ENCODE data around the gene GHRL. TPM values are rescaled to one million over a fixed set of nuclear protein-coding genes. Genes with fewer than 3 reads are reported as not detected.

Gene GHRL
- total RNA-seq, 1 experiment from 2014 or later = not detected

GRCh38 chr3:10333349-10333650 is 40.6 kb upstream of the GHRL start (continued):
- TF ChIP-seq CTCF (IDR thresholded peaks at IDR 0.05 in 2 of 3, conservative IDR thresholded peaks at IDR 0.05 in 1 of 3; ENCODE audit: borderline replicate concordance in 1 of 3, insufficient read depth in 1 of 3, low read depth in 2 of 3, low read length in 2 of 3) = no peak

- Histone ChIP-seq H4K20me1 (ENCODE audit: insufficient read depth) (no peaks in the 10 kb centered on the region), H2AFZ (ENCODE audit: low read depth, low read length, poor library complexity, severe bottlenecking) (no peak overlapping the region), H3K79me2 (ENCODE audit: insufficient read depth, low read length) (no peaks in the 10 kb centered on the region), H3K4me1 (ENCODE audit: control insufficient read depth in 1 of 2, insufficient read depth in 2 of 2, low read length in 2 of 2) (no peaks in the 10 kb centered on the region), H3K36me3 (ENCODE audit: control insufficient read depth in 1 of 2, insufficient read depth in 2 of 2, low read length in 2 of 2) (no peaks in the 10 kb centered on the region), H3K9ac (ENCODE audit: low read length) (no peak overlapping the region), H3K4me3 (replicated peaks in 1 of 2; ENCODE audit: low read depth in 1 of 2, low read length in 2 of 2) (no peak overlapping the region), H3K9me3 (ENCODE audit: control insufficient read depth in 1 of 2, insufficient read depth in 1 of 2, low read depth in 1 of 2, low read length in 2 of 2) (no peaks in the 10 kb centered on the region), H3K9me2 (ENCODE audit: insufficient read depth) (no peaks in the 10 kb centered on the region), H3K27me3 (ENCODE audit: insufficient read depth, low read length) (peaks cover 30% of the 10 kb centered on the region; the same call in 1 of the 2 replicates), H3K27ac (ENCODE audit: low read depth, low read length) (no peak overlapping the region), H3K4me2 (ENCODE audit: low read length) (no peak overlapping the region)
- CTCF ChIA-PET = interaction anchor here (2.5 kb wide), 1 partner anchor 10 kb away, joined by 11 read pairs; no protein-coding TSS in a partner anchor
- RAD21 ChIA-PET (ENCODE audit: low non-redundant PET in 1 of 2, low total read pairs in 2 of 2, uncharacterized antibody in 2 of 2, unreplicated experiment in 2 of 2) = no interaction called here
- no TSS peak for BruUV-seq (replicated peaks)
- ATAC-seq (no peak), DNase-seq (ENCODE audit: low read depth, low spot score) (no peak)
- POLR2A ChIA-PET = no interaction called here
- TF ChIP-seq SP1 (IDR thresholded peaks at IDR 0.05; ENCODE audit: low read depth) (no peak), RAD21 (IDR thresholded peaks at IDR 0.05; ENCODE audit: low read depth) (no peak)
- intact Hi-C loops (cut with micrococcal nuclease) = no loop called here
Observed at GRCh38 chr3:10332481-10333348, 40.0 kb upstream of the GHRL start.

- no peak overlapping the region for H3K4me2 ChIP-seq (ENCODE audit: low read length)
- RAD21 ChIA-PET (ENCODE audit: low non-redundant PET in 1 of 2, low total read pairs in 2 of 2, uncharacterized antibody in 2 of 2, unreplicated experiment in 2 of 2) = no interaction called here
- no peaks in the 10 kb centered on the region for H3K4me1 ChIP-seq (ENCODE audit: control insufficient read depth in 1 of 2, insufficient read depth in 2 of 2, low read length in 2 of 2)
- no peak overlapping the region for H2AFZ ChIP-seq (ENCODE audit: low read depth, low read length, poor library complexity, severe bottlenecking)
- no peak overlapping the region for H3K9ac ChIP-seq (ENCODE audit: low read length)
- ATAC-seq (no peak), DNase-seq (ENCODE audit: low read depth, low spot score) (no peak)
- H3K9me3 ChIP-seq (ENCODE audit: control insufficient read depth in 1 of 2, insufficient read depth in 1 of 2, low read depth in 1 of 2, low read length in 2 of 2) = no peaks in the 10 kb centered on the region
- H3K79me2 ChIP-seq (ENCODE audit: insufficient read depth, low read length) = no peaks in the 10 kb centered on the region
- intact Hi-C loops (cut with micrococcal nuclease) = no loop called here
- H3K9me2 ChIP-seq (ENCODE audit: insufficient read depth) = no peaks in the 10 kb centered on the region
- peaks cover 38% of the 10 kb centered on the region; the same call in 1 of the 2 replicates for H3K27me3 ChIP-seq (ENCODE audit: insufficient read depth, low read length)
- POLR2A ChIA-PET = no interaction called here
- CTCF ChIA-PET = interaction anchor here (2.5 kb wide), 1 partner anchor 9 kb away, joined by 11 read pairs; no protein-coding TSS in a partner anchor
- no peaks in the 10 kb centered on the region for H3K36me3 ChIP-seq (ENCODE audit: control insufficient read depth in 1 of 2, insufficient read depth in 2 of 2, low read length in 2 of 2)
- H3K4me3 ChIP-seq (replicated peaks in 1 of 2; ENCODE audit: low read depth in 1 of 2, low read length in 2 of 2) = no peak overlapping the region
- no peaks in the 10 kb centered on the region for H4K20me1 ChIP-seq (ENCODE audit: insufficient read depth)
- BruUV-seq (replicated peaks) = no TSS peak
- no peak overlapping the region for H3K27ac ChIP-seq (ENCODE audit: low read depth, low read length)
- TF ChIP-seq EGR1 (IDR thresholded peaks at IDR 0.05; ENCODE audit: low read depth) (no peak), SRF (IDR thresholded peaks at IDR 0.05; ENCODE audit: low read depth) (no peak), EZH2 (IDR thresholded peaks at IDR 0.05) (no peak), SIN3A (IDR thresholded peaks at IDR 0.05; ENCODE audit: low read depth) (no peak), POLR2A (IDR thresholded peaks at IDR 0.05; ENCODE audit: borderline replicate concordance, extremely low read depth, insufficient read depth, insufficient read length) (no peak), POLR2AphosphoS5 (IDR thresholded peaks at IDR 0.05; ENCODE audit: low read depth, low read length) (no peak), ZBTB33 (IDR thresholded peaks at IDR 0.05; ENCODE audit: extremely low read depth, insufficient replicate concordance, low read length) (no peak), JUND (IDR thresholded peaks at IDR 0.05) (no peak), EZH2phosphoT487 (IDR thresholded peaks at IDR 0.05; ENCODE audit: borderline replicate concordance) (no peak), TCF7L2 (IDR thresholded peaks at IDR 0.05; ENCODE audit: borderline replicate concordance, extremely low read depth, insufficient read depth, insufficient read length) (no peak), CEBPB (IDR thresholded peaks at IDR 0.05; ENCODE audit: low read depth) (no peak), MAX (IDR thresholded peaks at IDR 0.05) (no peak), FOSL1 (IDR thresholded peaks at IDR 0.05; ENCODE audit: low read depth) (no peak)
Observed at GRCh38 chr3:10331320-10331719, 38.6 kb upstream of the GHRL start.

All from HCT116 (cell line).